K562 (cell line): ENCODE results near the gene HP1BP3. TPM values are rescaled to one million over a fixed set of nuclear protein-coding genes. Genes with fewer than 3 reads are reported as not detected.

Source experiments
- CAMTA2 ChIP-seq: fragments of 250-450 bp; sonication (Bioruptor Pico); conservative IDR thresholded peaks from 2 replicates; pipeline ENCODE4 v1.5.1; 2022
- HDGF ChIP-seq: fragments of 450-650 bp; IDR thresholded peaks from 2 replicates; pipeline ENCODE4 v1.6.1; 2016
- JUND ChIP-seq, 2 experiments: IDR thresholded peaks; 2 replicates in 1 of 2; 3 replicates in 1 of 2; pipeline ENCODE4 v1.6.1; 2011; ENCODE audit warnings: borderline replicate concordance in 2 of 2, low read depth in 2 of 2, low read length in 2 of 2, improper control_type of control experiment in 1 of 2, missing biosample characterization in 1 of 2, missing genetic modification characterization in 1 of 2, missing genetic modification reagents in 1 of 2
- NR0B1 ChIP-seq: fragments of 450-650 bp; IDR thresholded peaks from one replicate; pipeline ENCODE4 v1.6.1; 2018; ENCODE audit warnings: mild to moderate bottlenecking, moderate library complexity; ENCODE audit not compliant: partially characterized antibody
- PML ChIP-seq: IDR thresholded peaks from 2 replicates; pipeline ENCODE4 v1.6.1; 2012; ENCODE audit warnings: low read length, inconsistent platforms
- SIN3B ChIP-seq: fragments of 450-650 bp; IDR thresholded peaks from 2 replicates; pipeline ENCODE4 v1.6.1; 2017; ENCODE audit warnings: low read depth, mild to moderate bottlenecking, moderate library complexity
- USF1 ChIP-seq: sonication (generic); formaldehyde crosslinking; IDR thresholded peaks from 2 replicates; pipeline ENCODE4 v1.9.0; 2022; ENCODE audit warnings: mild to moderate bottlenecking, missing genetic modification reagents
- polyA plus RNA-seq, 8 experiments: library from polyadenylated mRNA; depleted of rRNA in 4 of 8; stranded (reverse) in 5 of 8; unstranded in 3 of 8; fragments of >200 nt; fragmentation: Nextera tagmentation in 2 of 8; fragmentation: Illumina TruSeq in 1 of 8; extraction: Ambion mirVana in 2 of 8; extraction: Trizol in 1 of 8; gene quantifications; 2 replicates each; pipeline versions ENCODE4 v1.2.1 to v1.2.3, GENCODE V29; 2011 to 2014; ENCODE audit warnings: inconsistent platforms in 1 of 8, missing spikeins in 1 of 8
- total RNA-seq, 7 experiments: library from RNA; depleted of rRNA in 6 of 7; stranded (reverse); fragments of >200 nt in 6 of 7; fragmentation: Illumina TruSeq in 2 of 7; extraction: Trizol in 2 of 7; gene quantifications; 2 replicates each; pipeline versions ENCODE4 v1.2.1 to v1.2.3, GENCODE V29; 2011 to 2021; ENCODE audit warnings: low replicate concordance in 1 of 7
- TF ChIP-seq, protein P1 (sequence below): fragments of 250-450 bp; sonication (Bioruptor Pico); IDR thresholded peaks from 2 replicates; pipeline ENCODE4 v1.8.0; 2021; ENCODE audit warnings: moderate library complexity, mild to moderate bottlenecking, inconsistent platforms
- TF ChIP-seq, protein P2 (sequence below): fragments of 450-650 bp; IDR thresholded peaks from 2 replicates; pipeline ENCODE4 v1.6.1; 2017; ENCODE audit warnings: antibody characterized with exemption, mild to moderate bottlenecking
- TF ChIP-seq, protein P3 (sequence below): sonication (generic); formaldehyde crosslinking; IDR thresholded peaks from 2 replicates; pipeline ENCODE4 v1.8.0; 2022; ENCODE audit warnings: mild to moderate bottlenecking, missing genetic modification reagents
- TF ChIP-seq, protein P4 (sequence below): fragments of 250-450 bp; sonication (Bioruptor Pico); IDR thresholded peaks from 2 replicates; pipeline ENCODE4 v1.4.0; 2020; ENCODE audit warnings: mild to moderate bottlenecking

HP1BP3 gene
- total and polyA plus RNA-seq, 9 of the 15 experiments (the other 6 are each of a cell fraction or from before 2014, with no cell fraction given), result 57.3 to 513 (median 240) TPM

- TF ChIP-seq, protein P1, sequence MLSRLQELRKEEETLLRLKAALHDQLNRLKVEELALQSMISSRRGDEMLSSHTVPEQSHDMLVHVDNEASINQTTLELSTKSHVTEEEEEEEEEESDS, result no peak
- TF ChIP-seq NR0B1 (no peak), SIN3B (peak; percentile 27; the same call in 1 of the 2 replicates), JUND (IDR thresholded peaks at IDR 0.05; ENCODE audit: borderline replicate concordance, low read depth, low read length) (peak; percentile 51), JUND (tag; IDR thresholded peaks at IDR 0.05; ENCODE audit: borderline replicate concordance, low read depth, low read length) (no peak; the same call in 2 of the 3 replicates), CAMTA2 (CRISPR knock-in tag) (no peak), PML (no peak), USF1 (CRISPR knock-in tag) (peak; percentile 98), HDGF (peak; percentile 26; the same call in 1 of the 2 replicates)
- TF ChIP-seq, protein P2, sequence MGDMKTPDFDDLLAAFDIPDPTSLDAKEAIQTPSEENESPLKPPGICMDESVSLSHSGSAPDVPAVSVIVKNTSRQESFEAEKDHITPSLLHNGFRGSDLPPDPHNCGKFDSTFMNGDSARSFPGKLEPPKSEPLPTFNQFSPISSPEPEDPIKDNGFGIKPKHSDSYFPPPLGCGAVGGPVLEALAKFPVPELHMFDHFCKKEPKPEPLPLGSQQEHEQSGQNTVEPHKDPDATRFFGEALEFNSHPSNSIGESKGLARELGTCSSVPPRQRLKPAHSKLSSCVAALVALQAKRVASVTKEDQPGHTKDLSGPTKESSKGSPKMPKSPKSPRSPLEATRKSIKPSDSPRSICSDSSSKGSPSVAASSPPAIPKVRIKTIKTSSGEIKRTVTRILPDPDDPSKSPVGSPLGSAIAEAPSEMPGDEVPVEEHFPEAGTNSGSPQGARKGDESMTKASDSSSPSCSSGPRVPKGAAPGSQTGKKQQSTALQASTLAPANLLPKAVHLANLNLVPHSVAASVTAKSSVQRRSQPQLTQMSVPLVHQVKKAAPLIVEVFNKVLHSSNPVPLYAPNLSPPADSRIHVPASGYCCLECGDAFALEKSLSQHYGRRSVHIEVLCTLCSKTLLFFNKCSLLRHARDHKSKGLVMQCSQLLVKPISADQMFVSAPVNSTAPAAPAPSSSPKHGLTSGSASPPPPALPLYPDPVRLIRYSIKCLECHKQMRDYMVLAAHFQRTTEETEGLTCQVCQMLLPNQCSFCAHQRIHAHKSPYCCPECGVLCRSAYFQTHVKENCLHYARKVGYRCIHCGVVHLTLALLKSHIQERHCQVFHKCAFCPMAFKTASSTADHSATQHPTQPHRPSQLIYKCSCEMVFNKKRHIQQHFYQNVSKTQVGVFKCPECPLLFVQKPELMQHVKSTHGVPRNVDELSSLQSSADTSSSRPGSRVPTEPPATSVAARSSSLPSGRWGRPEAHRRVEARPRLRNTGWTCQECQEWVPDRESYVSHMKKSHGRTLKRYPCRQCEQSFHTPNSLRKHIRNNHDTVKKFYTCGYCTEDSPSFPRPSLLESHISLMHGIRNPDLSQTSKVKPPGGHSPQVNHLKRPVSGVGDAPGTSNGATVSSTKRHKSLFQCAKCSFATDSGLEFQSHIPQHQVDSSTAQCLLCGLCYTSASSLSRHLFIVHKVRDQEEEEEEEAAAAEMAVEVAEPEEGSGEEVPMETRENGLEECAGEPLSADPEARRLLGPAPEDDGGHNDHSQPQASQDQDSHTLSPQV, result no peak
- TF ChIP-seq, protein P3, sequence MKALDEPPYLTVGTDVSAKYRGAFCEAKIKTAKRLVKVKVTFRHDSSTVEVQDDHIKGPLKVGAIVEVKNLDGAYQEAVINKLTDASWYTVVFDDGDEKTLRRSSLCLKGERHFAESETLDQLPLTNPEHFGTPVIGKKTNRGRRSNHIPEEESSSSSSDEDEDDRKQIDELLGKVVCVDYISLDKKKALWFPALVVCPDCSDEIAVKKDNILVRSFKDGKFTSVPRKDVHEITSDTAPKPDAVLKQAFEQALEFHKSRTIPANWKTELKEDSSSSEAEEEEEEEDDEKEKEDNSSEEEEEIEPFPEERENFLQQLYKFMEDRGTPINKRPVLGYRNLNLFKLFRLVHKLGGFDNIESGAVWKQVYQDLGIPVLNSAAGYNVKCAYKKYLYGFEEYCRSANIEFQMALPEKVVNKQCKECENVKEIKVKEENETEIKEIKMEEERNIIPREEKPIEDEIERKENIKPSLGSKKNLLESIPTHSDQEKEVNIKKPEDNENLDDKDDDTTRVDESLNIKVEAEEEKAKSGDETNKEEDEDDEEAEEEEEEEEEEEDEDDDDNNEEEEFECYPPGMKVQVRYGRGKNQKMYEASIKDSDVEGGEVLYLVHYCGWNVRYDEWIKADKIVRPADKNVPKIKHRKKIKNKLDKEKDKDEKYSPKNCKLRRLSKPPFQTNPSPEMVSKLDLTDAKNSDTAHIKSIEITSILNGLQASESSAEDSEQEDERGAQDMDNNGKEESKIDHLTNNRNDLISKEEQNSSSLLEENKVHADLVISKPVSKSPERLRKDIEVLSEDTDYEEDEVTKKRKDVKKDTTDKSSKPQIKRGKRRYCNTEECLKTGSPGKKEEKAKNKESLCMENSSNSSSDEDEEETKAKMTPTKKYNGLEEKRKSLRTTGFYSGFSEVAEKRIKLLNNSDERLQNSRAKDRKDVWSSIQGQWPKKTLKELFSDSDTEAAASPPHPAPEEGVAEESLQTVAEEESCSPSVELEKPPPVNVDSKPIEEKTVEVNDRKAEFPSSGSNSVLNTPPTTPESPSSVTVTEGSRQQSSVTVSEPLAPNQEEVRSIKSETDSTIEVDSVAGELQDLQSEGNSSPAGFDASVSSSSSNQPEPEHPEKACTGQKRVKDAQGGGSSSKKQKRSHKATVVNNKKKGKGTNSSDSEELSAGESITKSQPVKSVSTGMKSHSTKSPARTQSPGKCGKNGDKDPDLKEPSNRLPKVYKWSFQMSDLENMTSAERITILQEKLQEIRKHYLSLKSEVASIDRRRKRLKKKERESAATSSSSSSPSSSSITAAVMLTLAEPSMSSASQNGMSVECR (CRISPR knock-in tag), result peak; percentile 6; the same call in 1 of the 2 replicates
- TF ChIP-seq, protein P4, sequence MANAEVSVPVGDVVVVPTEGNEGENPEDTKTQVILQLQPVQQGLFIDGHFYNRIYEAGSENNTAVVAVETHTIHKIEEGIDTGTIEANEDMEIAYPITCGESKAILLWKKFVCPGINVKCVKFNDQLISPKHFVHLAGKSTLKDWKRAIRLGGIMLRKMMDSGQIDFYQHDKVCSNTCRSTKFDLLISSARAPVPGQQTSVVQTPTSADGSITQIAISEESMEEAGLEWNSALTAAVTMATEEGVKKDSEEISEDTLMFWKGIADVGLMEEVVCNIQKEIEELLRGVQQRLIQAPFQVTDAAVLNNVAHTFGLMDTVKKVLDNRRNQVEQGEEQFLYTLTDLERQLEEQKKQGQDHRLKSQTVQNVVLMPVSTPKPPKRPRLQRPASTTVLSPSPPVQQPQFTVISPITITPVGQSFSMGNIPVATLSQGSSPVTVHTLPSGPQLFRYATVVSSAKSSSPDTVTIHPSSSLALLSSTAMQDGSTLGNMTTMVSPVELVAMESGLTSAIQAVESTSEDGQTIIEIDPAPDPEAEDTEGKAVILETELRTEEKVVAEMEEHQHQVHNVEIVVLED (CRISPR knock-in tag), result peak; percentile 32; the same call in 1 of the 2 replicates
Measured at GRCh38 chr1:20696397-20697333, 90.4 kb downstream of the HP1BP3 start (continued).
